HG03066 (cell line): ENCODE measurements around the gene OR2T10.
"Not testable (repeated sequence)": the region's sequence is repeated elsewhere in the genome, so short reads cannot be mapped to it uniquely, and the experiment has no call there.

Experiments
- ATAC-seq: cut with Tn5 transposase; IDR thresholded peaks from one replicate; pipeline ENCODE4 v1.9.1; 2021; ENCODE audit warnings: low read depth; ENCODE audit not compliant: unreplicated experiment

Gene OR2T10

GRCh38 chr1:248597589-248597988 is at the start of gene OR2T10:
OR2T10 (minus strand) TSS chr1:248597700; CDS start chr1:248593768, 3,932 bp downstream.
- ATAC-seq = no peak

GRCh38 chr1:248645178-248645577 is 47.7 kb upstream of the OR2T10 start, which contains the start of gene OR2T35:
OR2T35 (minus strand) TSS chr1:248645278; CDS start chr1:248639258, 6,020 bp downstream.
- not testable (repeated sequence) for ATAC-seq

DNA sequence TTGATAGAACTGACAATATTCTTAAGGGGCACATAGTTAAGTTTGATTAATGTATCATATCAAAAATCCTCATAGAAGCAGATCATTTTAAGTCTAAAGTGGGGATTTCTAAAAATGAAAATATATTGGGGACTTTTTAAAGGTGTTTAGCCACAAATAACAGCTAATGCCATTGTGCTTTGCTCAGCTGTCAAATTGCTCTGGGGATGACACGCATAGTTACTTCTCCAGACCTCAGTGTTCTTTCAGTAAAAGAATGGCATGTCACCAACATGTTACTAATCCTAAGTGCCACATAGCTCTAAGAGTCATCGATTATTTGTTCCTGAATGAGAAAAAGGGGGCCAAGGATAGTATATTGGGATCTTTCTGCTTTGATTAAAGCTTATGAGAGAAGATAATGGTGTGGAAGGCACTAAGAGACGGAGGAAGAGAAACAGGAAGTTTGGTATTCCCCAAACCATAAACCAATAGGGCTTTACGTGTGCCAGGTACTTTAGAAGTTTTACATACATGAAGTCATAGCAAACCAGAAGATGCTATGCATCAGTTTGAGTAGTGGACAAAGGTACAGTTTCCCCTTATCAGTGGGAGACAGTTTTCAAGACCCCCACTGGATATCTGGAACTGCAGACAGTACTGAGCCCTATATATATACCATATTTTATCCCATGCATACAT is 45.6 kb upstream of the OR2T10 start:
- ATAC-seq = peak; percentile 47

DNA sequence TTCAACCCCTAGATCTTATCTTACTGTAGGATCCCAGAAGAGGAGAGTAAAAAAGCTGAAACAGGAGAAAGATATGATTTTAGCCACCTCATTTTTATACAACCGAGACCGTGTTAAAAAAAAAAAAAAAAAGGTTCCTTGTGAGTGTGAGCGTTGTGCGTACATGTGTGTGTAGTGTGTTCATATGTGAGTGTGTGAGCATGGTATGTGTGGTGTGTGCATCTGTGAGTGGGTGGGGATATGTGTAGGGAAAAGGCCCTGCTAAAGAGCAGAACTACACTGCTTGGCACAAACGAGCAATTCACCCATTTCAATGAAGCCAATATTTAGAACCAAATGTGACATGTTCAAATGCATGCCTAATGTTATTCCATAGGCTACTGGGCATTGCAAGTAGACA is 44.1 kb upstream of the OR2T10 start:
- ATAC-seq = not testable (repeated sequence)

- peak; percentile 46 for ATAC-seq
These were observed 43.4 kb upstream of the OR2T10 start for GRCh38 chr1:248640906-248641305.

GRCh38 chr1:248639652-248640051 is 42.2 kb upstream of the OR2T10 start:
- ATAC-seq = not testable (repeated sequence)

GRCh38 chr1:248636612-248637011 is 39.1 kb upstream of the OR2T10 start:
- not testable (repeated sequence) for ATAC-seq

- ATAC-seq = not testable (repeated sequence)
These were observed 37.5 kb upstream of the OR2T10 start, which contains the start of gene OR2T11 for GRCh38 chr1:248634991-248635390. OR2T11 (minus strand) TSS chr1:248635091; CDS start chr1:248627128, 7,963 bp downstream.

DNA sequence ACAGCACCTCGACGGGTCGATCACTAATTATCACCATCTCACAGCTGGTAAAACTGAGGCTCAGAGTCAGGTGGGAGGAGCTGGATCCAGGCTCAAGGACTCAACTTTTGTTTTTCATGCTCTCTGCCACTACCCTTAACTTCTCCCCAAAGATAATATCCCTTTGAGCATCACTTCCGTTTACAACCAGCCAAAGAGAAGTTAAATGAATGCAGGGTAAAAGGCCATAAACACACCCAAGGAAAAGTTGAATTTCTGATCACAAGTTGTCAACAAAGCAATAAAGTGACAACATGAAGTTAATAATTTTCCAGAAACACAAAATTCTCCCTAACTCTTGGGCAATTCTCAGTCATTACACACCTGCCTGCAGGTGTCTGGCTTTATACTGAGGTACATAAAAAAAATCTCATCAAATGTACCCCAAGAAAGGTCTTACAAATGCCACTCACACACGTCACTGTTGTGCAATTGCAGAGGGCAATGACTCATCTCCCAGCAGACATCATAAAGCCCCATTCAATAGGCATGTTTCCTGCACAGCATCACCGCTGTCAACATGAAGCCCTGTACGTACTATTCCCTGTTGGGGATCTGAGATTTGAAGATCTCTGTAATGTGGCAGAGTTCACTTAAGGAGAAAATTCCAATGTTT is 34.0 kb upstream of the OR2T10 start:
- no peak for ATAC-seq

DNA sequence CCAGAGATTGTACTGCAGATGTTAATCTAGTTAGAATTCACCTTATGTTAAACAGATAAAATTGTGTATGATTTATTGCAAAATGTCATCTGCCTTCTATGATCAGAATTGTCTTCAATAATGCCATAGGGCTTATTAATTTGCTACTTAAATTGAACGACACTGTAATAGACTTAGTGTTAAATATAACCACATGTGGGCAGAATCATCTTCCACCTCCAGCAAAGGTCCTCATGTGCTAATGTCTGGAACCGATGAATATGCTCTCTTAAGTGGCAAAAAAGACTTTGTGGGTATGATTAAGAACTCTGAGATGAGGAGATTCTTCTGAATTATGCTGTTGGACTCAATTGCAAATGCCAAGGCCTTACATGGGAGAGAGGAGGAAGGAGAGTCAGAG is 33.1 kb upstream of the OR2T10 start:
- no peak for ATAC-seq

GRCh38 chr1:248627971-248628844 is 30.7 kb upstream of the OR2T10 start:
- peak; percentile 94 for ATAC-seq

DNA sequence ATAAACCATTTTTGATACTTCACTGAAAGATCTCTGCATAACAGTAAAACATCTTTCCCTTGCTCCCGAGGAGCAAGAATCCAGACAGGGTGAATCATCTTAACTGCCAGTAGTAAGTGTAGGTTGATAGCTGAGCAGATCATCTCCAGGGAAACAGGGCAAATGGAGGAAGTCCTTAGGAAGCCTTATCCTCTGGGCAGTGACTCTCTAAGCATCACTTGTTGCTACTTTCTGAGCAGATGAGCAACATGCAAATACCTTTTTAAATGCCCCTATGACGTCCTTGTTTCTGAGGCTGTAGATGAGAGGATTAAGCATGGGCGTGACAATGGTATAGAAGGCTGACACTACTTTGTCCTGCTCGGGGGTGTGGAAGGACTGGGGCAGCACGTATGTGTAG is 28.5 kb upstream of the OR2T10 start:
- ATAC-seq = no peak

GRCh38 chr1:248625166-248625565 is 27.7 kb upstream of the OR2T10 start:
- no peak for ATAC-seq

DNA sequence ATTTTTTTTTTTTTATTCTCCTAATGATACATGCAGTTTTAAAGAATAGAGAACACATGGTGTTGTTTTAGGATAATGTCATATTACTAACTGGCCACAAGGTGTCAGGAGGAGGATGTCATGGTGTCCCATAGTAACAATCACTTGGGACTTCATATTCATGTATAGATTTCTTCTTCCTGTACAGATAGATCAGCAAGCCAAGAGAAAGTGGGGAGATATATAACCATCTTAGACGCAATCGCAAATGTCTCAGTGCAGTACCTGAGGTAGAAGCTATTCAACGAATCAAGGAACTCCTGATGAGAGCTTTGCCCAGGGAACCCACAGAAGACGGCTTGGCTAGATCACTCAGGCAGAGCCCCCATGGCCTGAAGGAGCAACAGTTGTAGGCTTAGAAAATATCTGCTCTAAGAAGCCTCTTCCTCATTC is 25.1 kb upstream of the OR2T10 start:
- ATAC-seq = peak; percentile 93

DNA sequence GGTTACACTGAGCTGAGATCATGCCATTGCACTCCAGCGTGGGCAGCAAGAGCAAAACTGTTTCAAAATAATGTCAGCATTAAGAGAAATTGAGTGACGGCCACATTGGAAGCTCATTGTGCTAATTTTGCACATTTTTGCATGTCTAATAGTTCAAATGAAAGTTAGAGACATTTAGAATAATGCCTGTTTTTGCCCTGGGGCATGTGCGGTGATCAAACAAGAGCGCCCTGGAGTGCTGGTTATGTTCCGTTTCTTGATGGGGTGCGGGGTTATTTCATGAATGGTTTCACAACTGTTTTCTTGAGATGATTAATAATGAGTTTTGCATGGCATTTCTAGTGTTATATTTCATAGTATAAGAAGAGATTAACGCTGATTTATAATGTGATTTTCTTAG is 24.3 kb upstream of the OR2T10 start:
- no peak for ATAC-seq

GRCh38 chr1:248618878-248619277 is 21.4 kb upstream of the OR2T10 start:
- no peak for ATAC-seq

GRCh38 chr1:248618119-248618518 is 20.6 kb upstream of the OR2T10 start:
- no peak for ATAC-seq

GRCh38 chr1:248613742-248614141 is 16.2 kb upstream of the OR2T10 start:
- ATAC-seq = peak; percentile 66

GRCh38 chr1:248611883-248612414 is 14.4 kb upstream of the OR2T10 start:
- ATAC-seq = no peak

DNA sequence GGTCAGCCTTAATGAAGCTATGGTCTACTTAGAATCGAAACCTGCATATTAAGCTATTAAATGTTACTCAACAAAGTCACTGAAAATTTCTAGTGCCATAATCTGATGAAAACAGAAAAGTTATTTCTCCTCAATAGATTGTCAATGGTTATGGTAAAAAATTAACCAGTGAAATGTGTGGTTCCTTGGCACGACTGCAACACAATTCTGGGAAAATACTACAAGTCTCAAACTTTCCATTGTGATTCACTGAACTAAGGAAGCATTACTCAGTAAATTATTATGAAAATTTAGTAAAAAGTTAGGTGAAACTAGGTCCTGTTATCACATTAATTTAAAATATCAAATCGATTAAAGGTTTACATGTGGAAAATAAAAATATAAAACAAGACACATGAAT is 12.8 kb upstream of the OR2T10 start:
- ATAC-seq = no peak

- ATAC-seq = no peak
These were observed 1.9 kb upstream of the OR2T10 start for GRCh38 chr1:248599396-248599795.
